SKM-1 (cell line): ENCODE results near the gene CKS1B.

Experiments
- DNase-seq: peaks from one replicate; lab custom pipeline; 2025; ENCODE audit not compliant: unreplicated experiment; lab: John Stamatoyannopoulos, UW

The CKS1B gene

DNA sequence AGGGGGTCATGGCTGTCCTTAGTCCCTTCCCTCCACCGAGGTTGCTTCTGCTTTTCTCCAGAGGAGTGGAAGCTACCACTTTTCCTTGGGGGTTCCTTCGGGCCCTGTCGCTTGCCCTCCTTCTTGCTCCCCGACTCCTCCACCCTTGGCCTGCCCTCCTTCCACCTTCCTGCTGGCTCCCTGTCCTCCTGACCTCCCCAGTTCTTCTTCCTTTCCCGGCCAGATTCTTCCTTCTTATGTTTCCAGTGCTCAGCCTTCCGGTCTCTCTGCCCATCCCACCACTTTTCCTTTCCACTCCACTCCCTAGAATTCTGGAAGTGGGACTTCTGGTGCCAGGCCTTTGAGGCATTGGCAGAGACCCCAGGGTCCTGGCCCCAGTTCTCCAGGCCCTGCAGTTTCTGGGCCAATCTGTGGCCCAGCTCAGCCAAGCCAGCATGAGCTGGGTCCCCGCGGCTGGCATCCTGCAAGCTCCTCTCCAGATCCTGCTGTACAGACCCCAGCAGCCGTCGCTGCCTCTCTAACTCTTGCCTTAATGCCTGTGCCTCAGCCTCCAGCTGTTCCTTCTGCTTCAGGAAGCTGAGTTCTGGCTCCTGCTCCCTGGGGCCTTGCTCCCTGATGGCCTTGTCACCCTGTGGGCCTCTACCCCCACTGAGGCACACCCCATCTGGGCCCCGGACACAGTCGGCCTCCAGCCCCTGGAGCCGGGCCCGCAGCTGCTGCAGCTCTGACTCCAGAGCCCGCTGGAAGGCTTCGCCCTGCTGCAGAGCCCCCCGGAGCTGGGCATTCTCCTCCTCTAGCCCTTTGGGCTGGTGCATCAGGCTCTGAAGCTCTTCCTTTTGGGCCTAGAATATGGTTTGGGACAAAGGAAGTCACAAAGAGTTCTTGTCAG lies 28.3 kb upstream of the CKS1B start:
- DNase-seq: no peak

DNA sequence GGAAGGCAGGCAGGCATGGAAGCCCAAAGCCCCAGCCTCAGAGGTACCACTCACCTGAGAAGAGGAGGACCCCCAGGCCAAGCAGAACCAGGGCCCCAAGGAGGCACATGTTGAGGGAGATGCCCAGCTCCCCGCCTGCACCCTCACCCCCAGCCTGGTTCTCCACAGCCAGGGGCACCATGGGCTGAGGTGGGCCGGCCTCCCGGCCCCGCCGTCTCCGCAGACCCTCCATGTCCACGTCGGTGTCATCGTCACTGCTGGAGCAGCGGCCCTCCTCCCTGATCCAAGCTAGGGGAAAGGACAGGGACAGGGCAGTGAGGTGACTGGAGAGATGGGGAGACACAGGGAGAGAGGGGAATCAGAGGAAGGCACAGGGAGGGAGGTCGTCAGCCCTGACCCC lies 26.4 kb upstream of the CKS1B start:
- no peak for DNase-seq

DNA sequence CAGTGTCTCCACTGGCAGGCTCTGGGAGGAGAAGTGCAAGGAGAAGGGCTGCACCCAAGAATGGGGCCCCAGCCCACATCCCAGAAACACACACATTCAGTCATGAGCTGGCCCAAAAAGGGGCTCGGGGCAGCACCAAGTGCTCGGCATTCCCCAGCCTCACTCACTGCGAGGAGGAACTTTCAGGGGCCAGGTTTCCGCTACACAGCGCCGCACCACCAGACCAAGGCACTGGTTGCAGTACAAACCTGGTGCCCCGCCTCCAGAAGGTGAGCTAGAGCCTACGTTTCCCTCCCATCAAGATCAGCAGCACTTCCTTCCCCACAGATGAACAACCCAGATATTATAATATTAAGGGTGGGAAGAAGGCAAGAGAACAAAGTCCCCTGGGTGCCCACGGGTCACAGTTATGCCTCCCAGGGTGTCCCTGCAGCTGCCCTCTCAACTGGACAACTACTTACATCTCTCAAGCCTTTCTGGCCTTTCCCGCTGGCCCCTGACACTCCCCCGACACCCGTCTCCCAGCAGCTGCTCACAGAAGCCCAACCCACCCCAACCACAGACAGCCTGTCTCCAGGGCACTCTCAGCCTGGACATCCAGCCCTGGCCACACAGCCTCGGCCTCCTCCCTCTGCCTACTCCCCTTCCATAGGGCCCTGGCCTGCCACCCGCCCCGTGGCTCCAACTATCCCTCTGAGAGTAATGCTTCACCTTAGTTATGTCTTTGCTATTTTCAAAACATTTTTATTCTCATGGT lies 22.4 kb upstream of the CKS1B start:
- no peak for DNase-seq

DNA sequence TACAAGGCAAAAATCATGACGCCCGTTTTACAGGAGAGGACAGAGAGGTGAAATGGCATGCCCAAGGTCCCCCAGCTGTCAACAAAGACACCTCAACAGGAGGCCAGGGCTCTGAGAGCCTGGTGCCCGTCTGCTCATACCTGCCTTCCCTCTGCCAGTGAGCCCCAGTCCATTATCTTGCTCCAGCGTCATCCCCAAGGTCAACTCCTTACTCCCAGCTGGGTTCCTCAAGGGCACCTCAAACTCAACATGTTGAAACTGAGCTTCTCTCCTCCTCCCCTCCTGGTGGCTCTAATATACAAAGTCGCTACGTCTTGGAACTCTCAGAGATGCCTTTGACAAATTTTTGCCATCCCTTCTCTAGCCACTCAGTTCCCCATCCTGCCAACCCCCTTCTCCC lies 21.8 kb upstream of the CKS1B start:
- DNase-seq: no peak

DNA sequence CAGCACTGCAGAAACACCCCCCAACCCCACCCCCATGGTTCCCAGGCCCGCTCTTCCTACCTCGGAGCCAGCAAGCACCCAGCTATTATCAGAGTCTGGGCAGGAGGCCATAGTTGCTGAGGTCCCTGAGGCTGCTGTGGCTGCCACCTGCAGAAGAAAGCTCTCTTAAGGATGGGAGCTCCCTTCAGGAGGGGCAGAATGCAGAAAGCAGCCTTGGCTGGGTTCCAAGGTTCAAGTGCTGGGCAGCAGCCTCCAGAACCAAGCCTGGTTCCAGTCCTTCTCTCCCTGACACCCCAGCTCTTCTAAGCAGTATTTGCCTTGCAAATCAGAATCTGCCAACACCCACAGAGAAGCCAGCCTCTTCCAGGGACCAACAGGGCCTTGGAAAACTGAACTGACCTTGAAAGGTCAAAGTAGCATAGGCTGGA lies 20.9 kb upstream of the CKS1B start:
- no peak for DNase-seq

DNA sequence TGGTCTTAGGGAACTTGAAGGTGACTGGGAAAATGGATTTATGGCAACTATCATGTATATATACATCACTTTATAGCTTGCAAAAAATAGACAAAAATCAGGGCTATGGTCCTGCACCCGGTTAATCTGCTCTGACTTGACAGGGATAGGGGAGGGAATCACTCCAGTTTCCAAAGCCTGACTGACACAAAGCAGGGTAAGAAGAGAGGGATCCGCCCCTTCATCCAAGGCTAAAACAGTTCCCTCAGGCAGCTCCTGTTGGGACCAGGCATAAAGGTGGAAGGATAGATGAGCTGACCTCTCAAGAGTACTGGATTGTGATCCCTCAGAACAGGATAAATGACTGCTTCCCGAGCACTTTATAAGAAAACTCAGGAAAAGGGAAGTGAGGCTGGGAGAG lies 19.9 kb upstream of the CKS1B start:
- no peak for DNase-seq

DNA sequence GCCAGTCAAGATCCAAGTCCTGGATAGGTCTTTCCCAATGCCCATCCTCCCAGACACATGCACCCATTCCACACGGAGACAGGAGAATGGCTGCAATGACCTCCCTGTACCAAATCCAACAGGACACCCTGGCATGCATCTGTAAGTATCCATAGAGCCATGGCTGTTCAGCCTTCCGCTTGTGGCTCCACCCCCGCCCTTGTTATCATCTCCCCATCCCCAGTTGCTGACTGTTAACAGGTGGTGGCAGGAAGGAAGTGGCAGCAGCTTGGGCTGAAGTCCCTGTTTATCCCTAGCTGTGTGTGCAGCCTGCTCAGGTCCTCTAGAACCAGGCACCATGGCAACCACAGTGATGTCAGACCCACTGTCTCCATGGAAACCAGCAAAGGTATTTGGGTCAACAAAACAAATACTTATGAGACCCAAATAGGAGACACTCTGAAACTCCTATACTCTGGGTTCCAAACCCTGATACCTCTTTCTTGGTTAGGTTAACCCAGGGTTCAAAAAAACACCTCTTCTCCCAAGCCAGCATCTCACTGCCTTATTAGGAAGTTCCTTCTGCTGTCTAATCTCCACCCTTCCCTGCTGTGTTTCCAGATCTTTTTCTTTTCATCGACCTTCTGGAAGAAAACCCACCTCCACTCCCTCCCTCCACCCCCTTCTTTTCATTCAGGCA lies 19.3 kb upstream of the CKS1B start:
- no peak for DNase-seq

DNA sequence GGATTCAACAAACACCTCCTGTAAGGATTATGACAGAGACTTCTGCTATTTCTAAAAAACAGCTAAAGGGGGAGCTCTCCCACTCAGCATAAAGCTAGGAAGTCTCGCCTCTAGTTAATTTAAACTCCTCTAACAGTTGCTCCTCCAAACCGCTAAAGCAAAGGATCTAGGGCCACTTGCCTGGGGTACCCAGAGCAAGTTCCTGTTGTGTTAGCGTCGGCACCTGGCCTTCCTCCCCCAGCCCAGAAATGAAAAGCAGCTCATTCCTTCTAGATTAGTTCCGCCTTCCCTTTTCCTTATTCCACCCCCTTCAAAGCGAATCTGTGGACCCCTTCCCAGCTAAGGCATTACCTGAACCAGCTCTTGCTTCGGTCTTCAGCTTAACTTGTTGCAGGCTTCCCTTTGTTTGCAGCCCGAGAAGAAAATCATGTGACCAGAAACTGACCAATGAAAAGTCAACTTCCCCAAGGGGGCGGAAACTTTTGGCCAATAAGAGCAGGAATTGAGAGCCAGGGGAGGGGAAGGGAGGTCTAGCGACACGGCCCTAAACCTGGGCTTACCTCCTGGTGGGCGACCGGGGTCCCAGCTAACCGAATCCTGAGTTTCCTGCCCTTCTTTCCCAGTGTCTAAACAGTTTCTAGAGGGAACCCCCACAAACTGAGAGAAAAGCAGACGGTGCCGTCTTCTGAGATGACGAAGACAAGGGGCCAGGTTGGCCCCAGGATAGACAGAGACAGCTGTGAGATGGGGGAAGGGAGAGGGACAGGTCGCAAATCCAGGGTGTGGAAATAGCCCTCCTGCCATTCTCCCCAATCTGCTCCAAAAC lies 18.6 kb upstream of the CKS1B start, which contains the start of gene PBXIP1:
PBXIP1 (minus strand) TSS at position 382 of the 826 bp plus-strand sequence. CDS start 2,378 bp downstream, outside the sequence.
- DNase-seq: peak; percentile 86

DNA sequence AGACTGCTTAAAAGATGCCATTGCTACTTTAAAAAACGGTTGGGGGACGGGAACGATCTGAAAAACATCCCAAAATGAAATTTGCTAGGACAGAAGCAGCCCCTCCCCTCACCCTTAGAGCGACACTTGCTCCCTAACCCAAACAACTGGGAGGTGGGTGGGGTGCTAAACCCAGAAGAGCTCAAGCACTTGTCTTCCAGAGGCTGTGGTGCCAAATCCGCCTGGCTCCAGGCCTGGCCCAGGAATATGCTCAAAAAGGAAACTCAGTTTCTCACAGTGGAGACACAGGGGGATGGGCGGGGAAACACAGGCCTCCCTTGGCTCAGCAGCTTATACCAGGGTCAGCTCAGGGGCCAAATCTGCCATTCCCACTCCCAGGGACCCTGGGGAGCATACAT lies 17.9 kb upstream of the CKS1B start:
- no peak for DNase-seq

DNA sequence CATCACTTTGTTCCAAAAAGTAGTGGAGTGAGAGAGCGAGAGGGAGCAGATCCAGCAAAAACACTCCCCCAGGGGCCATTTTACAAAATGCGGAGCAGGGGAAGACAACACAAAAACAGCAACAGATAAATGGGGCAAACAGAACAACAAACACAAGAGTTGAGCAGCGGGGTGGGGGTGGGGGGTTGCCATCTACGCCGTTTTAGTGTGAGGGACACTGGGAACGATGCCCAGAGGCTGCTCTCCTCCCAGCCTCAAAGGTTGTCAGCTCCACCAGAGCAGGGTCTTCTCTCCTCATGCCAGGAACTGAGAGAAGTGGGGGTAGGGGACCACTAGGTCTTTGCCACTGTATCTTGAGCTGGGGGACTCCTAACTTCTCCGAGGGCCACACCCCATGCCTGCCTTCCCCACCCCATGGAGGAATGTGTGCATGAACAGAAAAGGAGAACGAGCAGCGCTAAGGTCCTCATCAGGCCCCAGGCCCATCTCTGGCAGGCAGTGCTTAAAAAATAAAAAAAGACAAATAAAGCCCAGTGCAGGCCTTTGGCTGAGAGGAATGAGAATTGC lies 17.3 kb upstream of the CKS1B start:
- no peak for DNase-seq

DNA sequence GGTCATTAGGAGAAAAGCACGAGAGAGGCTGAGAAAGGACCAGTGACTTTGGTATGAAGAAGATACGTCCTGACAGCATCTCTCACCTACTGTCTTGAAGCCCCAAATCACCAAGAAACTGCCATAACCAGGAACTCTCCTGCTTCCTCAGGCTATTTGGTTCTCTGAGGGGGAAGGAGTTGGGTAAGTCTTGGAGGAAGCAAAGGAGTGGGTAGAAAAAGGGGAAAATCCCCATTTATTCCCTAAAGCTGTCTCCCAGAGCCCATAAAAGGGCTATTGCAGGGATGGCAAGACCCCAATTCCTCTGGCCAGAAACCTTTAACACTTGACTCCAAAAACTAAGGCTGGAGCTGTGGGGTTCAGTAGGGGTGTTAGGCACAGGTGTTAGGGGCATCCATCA lies 16.4 kb upstream of the CKS1B start:
- no peak for DNase-seq

DNA sequence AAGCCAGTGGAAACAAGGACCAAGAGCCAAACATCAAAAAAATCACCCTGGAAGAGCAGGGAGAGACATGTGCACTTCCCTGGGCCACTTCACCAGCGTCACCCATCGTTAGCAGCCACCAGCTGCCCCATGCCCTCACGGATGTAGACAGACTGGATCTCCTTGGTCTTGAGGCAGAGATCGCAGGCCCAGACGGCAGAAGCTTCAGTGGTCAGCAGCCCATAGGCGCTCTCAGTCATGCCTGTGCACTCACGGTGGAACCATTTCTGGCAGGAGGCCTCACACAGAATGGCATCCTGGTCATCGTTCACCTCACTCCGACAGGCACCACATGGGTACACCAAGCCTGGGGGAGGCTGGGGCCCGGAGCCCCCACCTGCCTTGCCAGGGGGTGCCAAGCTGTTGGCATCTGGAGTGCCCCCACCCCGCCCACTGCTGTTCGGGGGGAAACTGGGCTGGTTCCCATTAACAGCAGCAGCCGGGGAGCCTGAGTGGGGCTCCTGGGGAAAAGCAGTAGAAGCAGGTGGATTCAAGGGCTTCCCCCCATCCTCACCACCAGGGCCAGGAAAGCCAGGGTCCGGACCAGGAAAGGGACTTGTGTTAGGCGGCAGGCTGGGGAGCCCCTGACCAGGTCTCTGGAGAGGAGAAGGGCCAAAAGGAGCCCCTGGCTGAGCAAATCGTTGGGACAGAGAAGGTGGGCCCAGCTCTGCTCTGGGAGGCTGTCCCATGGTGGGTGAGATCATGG lies 15.6 kb upstream of the CKS1B start:
- no peak for DNase-seq

DNA sequence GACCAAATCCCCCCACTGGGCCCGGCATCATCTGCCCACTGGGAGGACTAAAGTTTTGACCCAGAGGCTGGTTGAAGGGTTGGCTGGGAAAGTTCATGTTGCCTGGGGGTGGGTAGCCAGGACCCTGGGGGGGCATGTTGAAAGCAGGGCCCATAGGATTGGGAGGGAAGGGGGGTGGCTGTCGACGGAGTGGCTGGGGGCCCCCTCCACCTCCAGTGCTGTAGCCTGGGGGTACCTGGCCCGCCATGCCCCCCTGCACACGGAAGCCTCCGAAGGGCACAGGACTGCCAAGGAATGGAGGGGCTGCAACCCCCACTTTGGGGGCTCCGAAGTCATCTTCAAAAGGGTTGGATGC lies 15.1 kb upstream of the CKS1B start:
- DNase-seq: no peak

DNA sequence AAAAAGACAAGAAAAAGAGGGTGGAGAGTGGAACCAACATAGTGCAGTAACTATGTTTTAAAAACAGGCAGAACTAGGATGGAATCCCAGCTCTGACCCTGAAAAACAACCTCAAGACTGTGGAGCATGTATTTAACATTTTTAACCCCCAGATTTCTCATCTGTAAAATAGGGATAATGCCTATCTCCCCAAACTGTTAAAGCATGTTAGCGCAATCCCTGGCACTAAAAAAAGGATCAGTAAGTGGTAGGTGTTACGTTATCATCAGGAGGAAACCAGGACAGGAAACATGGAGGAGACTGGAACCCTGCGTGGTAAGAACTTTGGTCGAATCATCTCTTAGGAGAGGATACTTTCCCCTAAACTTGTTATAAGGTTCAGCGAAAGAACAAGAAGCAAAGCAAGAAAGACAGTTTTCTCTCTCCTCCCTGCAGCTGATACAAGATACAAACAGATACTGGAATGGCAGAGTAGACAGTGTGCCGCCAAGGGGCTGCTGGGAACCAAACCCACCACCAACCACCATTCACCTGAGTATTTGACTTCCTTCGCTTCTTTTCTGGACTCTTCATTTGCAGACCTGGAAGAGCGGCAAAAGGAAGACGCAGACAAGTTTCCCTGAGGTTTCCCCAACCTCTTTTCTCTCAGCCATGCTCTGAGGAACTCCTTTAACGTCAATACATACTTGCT lies 13.9 kb upstream of the CKS1B start:
- no peak for DNase-seq

DNA sequence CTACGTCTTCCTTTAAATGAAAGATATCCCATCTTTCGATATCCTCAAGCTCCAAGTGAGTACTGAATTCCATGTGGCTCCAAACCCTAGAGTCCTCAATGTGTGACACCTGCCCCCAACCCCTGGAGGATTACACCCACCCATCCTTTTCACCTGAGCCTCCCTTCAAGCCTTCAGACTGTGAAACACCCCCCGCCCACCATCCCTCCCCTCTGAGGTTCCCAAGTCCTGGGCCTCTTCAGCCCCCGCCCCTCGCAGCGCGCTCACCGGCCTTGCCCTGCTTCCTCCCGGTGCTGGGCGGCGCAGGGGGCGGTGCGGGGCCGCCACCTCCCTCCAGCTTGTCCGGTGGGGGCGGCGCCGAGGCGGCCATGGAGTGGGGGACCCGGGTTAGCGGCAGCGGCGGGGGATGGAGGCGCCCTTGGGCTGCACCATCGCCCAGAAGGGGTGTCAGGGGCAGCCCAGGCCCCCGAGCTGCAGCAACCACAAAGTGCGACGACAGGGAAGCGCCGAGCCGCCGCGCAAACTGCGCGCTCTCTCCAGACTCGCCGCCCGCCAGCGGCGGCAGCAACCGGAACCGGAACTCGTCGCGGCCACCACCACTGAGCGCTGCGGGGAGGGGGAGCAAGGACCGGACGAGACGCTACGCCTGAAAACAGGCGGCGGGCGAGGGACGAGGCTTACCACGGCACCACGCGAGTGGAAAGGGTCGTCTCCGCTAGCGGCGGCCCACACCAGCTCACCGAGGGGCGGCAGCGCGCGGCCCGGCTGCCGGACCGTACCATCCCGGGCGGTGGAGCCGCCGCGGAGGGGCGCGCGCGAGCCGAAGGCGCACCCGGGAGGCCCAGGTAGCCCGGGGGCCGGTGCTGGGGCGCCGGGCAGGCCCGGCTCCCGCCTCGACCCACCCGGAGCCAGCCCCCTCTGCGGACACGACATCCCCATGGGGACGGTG lies 13.0 kb upstream of the CKS1B start, which contains the start of gene PYGO2:
PYGO2 (minus strand) TSS at position 576 of the 949 bp plus-strand sequence; CDS start at position 370, 206 bp downstream.
- peak; percentile 59 for DNase-seq

DNA sequence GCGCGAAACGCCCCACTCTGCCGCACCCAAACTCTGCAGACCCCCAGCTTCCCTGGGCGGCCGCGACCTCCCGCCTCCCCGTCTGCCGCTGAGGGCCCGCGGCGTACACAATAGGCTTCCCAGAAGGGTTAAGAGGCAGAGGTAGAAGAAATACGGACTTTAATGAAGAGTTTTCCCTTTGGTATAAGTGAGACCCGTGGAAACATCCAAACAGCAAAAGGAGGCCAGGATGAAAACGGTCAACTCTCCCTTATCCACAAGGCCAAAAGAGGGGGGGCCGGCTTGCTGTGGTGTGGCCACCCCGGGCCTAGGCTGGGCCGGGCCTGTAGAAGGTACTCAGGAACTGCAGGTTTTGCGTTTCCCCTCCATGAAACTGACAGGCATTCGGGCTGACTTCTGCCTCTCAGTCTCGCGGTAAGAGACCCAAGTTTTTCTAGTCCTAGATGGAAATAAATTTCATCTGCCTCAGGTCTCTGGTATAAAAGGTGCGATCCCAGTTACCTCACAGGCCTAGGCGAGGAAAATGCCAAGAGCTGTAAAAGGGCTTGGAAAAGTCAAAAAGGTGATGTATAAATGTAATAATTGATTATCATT lies 12.2 kb upstream of the CKS1B start:
- DNase-seq: no peak

DNA sequence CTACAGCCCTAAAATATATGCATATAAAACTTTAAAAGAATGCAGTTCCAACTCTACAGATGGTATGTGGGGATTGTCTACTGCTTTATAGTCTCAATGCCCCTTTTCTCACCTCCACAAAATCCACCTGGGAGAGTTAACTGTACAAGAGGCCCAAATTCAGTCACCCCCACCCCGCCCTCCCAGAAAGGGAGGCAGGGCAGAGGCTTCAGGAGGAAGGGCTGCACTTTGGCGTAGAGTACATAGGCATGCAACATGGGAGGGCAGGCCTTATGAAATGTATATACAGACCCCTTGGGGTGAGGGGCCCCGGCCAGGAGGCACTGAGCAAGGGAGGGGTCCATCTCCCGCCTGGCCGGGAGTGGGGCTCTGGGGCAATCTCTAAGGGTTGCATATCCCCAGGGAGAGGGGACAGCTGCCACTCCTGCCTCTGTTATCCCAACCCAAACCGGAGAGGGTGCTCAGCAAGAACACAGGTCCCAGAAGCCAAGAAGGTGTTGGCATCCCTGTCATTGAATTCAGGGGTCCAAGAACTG lies 11.6 kb upstream of the CKS1B start:
- DNase-seq: no peak
